Left ventricle myocardium inferior (tissue), 1 donor: ENCODE measurements around the gene PNKD. TPM values are rescaled to one million over a fixed set of nuclear protein-coding genes. Genes with fewer than 3 reads are reported as not detected.

Experiments used
- DNase-seq: peaks from one replicate; pipeline ENCODE4 v3.0.0-alpha.2; 2020
- H3K27ac ChIP-seq: fragments of 200-600 bp; replicated peaks from 2 replicates; pipeline ENCODE4 v1.8.0; 2021
- H3K27me3 ChIP-seq: fragments of 200-600 bp; 2 replicates; pipeline ENCODE4 v1.8.0; 2021; ENCODE audit warnings: low read depth
- H3K36me3 ChIP-seq: fragments of 200-600 bp; 2 replicates; pipeline ENCODE4 v1.8.0; 2021
- H3K4me1 ChIP-seq: fragments of 200-600 bp; 2 replicates; pipeline ENCODE4 v1.8.0; 2021
- H3K4me3 ChIP-seq: fragments of 200-600 bp; 2 replicates; pipeline ENCODE4 v1.8.0; 2021; ENCODE audit warnings: mild to moderate bottlenecking, moderate library complexity
- H3K9me3 ChIP-seq: fragments of 200-600 bp; replicated peaks from 2 replicates; pipeline ENCODE4 v1.8.0; 2021
- CTCF ChIP-seq: fragments of 200-600 bp; IDR thresholded peaks from 2 replicates; pipeline ENCODE4 v1.8.0; 2021; ENCODE audit warnings: antibody characterized with exemption, mild to moderate bottlenecking, borderline replicate concordance
- intact Hi-C: fragments of 100-400 bp; cut with micrococcal nuclease; formaldehyde crosslinking; loops from one replicate; pipeline ENCODE4 v1.11.0; 2022
- total RNA-seq: library from RNA; stranded (reverse); fragmentation: NEBNext Ultra II Directional; extraction: Animal tissue kit (Norgen Biotek cat#: 25700); gene quantifications from one replicate; pipeline ENCODE4 v1.2.1, GENCODE V29; 2021
- donor health status: DM: no; HTN: yes; CAD: no; lungs with severe emphysema.

The PNKD gene
- total RNA-seq, 1 donor from 2014 or later: 75.4 TPM

- Histone ChIP-seq H3K4me3 (no peak overlapping the region), H3K36me3 (no peaks in the 10 kb centered on the region), H3K27ac (no peak overlapping the region), H3K9me3 (peaks cover 7% of the 10 kb centered on the region), H3K4me1 (peaks cover 6% of the 10 kb centered on the region), H3K27me3 (no peaks in the 10 kb centered on the region)
- intact Hi-C loops: no loop called here
- TF ChIP-seq CTCF: no peak
- DNase-seq: no peak
These were observed 92.3 kb downstream of the PNKD start for GRCh38 chr2:218362606-218363005.

GRCh38 chr2:218363736-218364135 is 93.4 kb downstream of the PNKD start:
- H3K4me3 ChIP-seq: no peak overlapping the region
- no peak for DNase-seq
- peaks cover 7% of the 10 kb centered on the region for H3K9me3 ChIP-seq
- H3K36me3 ChIP-seq: no peaks in the 10 kb centered on the region
- TF ChIP-seq CTCF: no peak
- H3K4me1 ChIP-seq: peaks cover 17% of the 10 kb centered on the region
- no peaks in the 10 kb centered on the region for H3K27me3 ChIP-seq
- no peak overlapping the region for H3K27ac ChIP-seq
- intact Hi-C loops: no loop called here

DNA sequence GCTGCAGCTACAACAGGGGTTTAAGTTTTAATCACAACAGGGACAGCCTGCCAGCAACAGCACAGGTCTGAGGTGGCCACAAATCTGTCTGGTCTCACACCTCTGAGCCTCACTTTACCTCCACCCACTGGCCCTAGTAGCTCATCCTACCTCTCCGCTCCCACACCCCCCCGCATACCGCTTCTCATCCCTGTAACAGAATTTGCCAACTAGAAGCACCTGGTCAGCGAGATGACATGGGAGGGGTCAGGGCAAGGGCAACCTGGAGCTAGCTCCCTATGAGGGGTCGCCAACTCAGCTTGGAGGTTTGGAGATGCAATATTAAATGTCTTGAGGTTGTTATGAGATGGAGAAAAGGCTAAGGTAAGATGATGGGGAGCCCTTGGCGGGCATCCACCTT is 93.9 kb downstream of the PNKD start:
- peaks cover 21% of the 10 kb centered on the region for H3K4me1 ChIP-seq
- peaks cover 7% of the 10 kb centered on the region for H3K9me3 ChIP-seq
- intact Hi-C loops: no loop called here
- no peaks in the 10 kb centered on the region for H3K36me3 ChIP-seq
- DNase-seq: no peak
- no peak overlapping the region for H3K27ac ChIP-seq
- H3K4me3 ChIP-seq: no peak overlapping the region
- TF ChIP-seq CTCF: no peak
- no peaks in the 10 kb centered on the region for H3K27me3 ChIP-seq

- Histone ChIP-seq H3K36me3 (no peaks in the 10 kb centered on the region), H3K9me3 (peaks cover 7% of the 10 kb centered on the region), H3K27me3 (no peaks in the 10 kb centered on the region), H3K27ac (peak overlapping the region; percentile 96), H3K4me3 (peak overlapping the region; percentile 76), H3K4me1 (peaks cover 21% of the 10 kb centered on the region)
- intact Hi-C loops: no loop called here
- no peak for DNase-seq
- TF ChIP-seq CTCF: no peak
These were observed 96.5 kb downstream of the PNKD start for GRCh38 chr2:218366621-218367414.

DNA sequence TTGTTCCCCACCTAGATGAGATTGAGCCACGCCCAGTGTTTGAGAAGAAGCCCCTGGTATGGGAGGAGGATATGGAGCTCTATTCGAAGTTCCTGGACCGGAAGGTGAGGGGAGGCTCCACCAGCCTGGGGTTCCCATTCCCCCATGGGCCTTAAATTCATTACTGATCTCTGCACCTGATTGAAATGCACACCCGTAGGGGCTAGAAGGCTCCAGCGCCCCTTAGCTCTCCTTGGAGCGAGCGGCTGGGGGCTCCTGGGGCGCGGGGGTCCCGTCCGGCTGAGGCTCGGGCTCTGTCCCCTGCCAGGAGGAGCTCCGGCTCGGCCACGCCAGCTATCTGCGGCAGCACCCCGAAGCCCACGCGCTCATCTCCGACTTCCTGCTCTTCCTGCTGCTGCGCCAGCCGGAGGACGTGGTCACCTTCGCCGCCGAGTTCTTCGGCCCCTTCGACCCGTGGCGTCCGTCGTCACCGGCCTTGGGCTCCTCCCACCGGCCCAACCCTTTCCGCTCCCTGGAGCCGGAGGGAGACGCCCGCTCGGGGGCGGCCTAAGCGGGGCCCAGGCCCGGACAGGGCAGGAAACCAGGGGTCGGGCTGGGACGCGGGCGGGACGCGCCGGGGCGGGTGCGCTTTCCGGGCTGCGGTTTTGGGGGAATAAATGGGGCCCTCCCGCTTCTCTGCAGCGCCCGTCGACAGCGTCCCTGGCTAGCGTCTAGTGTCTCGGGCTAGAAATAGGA is 97.3 kb downstream of the PNKD start:
- intact Hi-C loops: no loop called here
- Histone ChIP-seq H3K4me3 (peak overlapping the region; percentile 76), H3K27me3 (no peaks in the 10 kb centered on the region), H3K9me3 (peaks cover 7% of the 10 kb centered on the region), H3K36me3 (no peaks in the 10 kb centered on the region), H3K4me1 (peaks cover 21% of the 10 kb centered on the region), H3K27ac (peak overlapping the region; percentile 96)
- DNase-seq: peak; percentile 93
- no peak for TF ChIP-seq CTCF
